HEK293 (cell line): ENCODE results near the gene CAPN15.

Source experiments
- KLF16 ChIP-seq: fragments of 450-650 bp; formaldehyde crosslinking; IDR thresholded peaks from 2 replicates; pipeline ENCODE4 v1.5.1; 2017; ENCODE audit warnings: missing biosample characterization, missing genetic modification characterization
- OVOL3 ChIP-seq: fragments of 450-650 bp; formaldehyde crosslinking; IDR thresholded peaks from 2 replicates; pipeline ENCODE4 v1.5.1; 2016; ENCODE audit warnings: missing biosample characterization, missing genetic modification characterization
- SALL2 ChIP-seq: fragments of 450-650 bp; formaldehyde crosslinking; IDR thresholded peaks from 2 replicates; pipeline ENCODE4 v1.5.0; 2017; ENCODE audit warnings: missing biosample characterization, mild to moderate bottlenecking, missing genetic modification characterization, borderline replicate concordance
- ZEB2 ChIP-seq: fragments of 450-650 bp; formaldehyde crosslinking; IDR thresholded peaks from 2 replicates; pipeline ENCODE4 v1.5.1; 2016; ENCODE audit warnings: missing biosample characterization, missing genetic modification characterization
- ZFHX2 ChIP-seq: fragments of 450-650 bp; formaldehyde crosslinking; conservative IDR thresholded peaks from 2 replicates; pipeline ENCODE4 v1.5.1; 2016; ENCODE audit warnings: missing biosample characterization, missing genetic modification characterization
- ZNF184 ChIP-seq: fragments of 450-650 bp; IDR thresholded peaks from 2 replicates; pipeline ENCODE4 v1.5.1; 2018; ENCODE audit warnings: missing biosample characterization, mild to moderate bottlenecking, missing genetic modification characterization
- ZNF37A ChIP-seq: fragments of 450-650 bp; IDR thresholded peaks from 2 replicates; pipeline ENCODE4 v1.5.1; 2018; ENCODE audit warnings: missing biosample characterization, missing genetic modification characterization
- ZNF404 ChIP-seq: fragments of 450-650 bp; formaldehyde crosslinking; IDR thresholded peaks from 2 replicates; pipeline ENCODE4 v1.5.1; 2017; ENCODE audit warnings: missing biosample characterization, missing genetic modification characterization
- TF ChIP-seq, protein P1 (sequence below): fragments of 450-650 bp; formaldehyde crosslinking; IDR thresholded peaks from 2 replicates; pipeline ENCODE4 v1.5.1; 2016; ENCODE audit warnings: missing biosample characterization, missing genetic modification characterization
- TF ChIP-seq, protein P2 (sequence below): fragments of 450-650 bp; formaldehyde crosslinking; IDR thresholded peaks from 2 replicates; pipeline ENCODE4 v1.5.1; 2016; ENCODE audit warnings: missing biosample characterization, missing genetic modification characterization
- TF ChIP-seq, protein P3 (sequence below): fragments of 450-650 bp; formaldehyde crosslinking; IDR thresholded peaks from 2 replicates; pipeline ENCODE4 v1.5.1; 2016; ENCODE audit warnings: missing biosample characterization, missing genetic modification characterization
- TF ChIP-seq, protein P4 (sequence below): fragments of 450-650 bp; formaldehyde crosslinking; IDR thresholded peaks from 2 replicates; pipeline ENCODE4 v1.5.1; 2016; ENCODE audit warnings: missing biosample characterization, missing genetic modification characterization

DNA sequence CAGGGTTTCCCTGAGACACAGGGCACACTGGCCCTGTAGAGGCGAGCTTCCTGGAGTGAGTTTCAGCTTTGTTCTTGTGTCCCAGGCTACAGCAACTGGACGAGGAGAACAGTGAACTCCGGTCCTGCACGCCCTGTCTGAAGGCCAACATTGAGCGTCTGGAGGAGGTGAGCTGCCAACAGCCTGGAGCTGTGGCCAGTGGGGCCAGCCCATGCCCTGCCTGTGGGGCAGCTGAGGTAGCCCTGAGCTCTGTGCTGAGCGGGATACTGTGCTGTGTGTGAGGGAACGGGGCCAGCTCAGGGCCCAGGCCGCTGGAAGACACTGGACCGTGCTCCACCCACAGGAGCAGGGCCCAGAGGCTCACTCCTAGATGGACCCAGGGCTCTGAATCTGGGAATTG lies 8.7 kb upstream of the CAPN15 start:
- TF ChIP-seq ZNF37A (tag by site-specific recombination) (no peak), SALL2 (tag by site-specific recombination) (no peak), ZNF404 (tag by site-specific recombination) (no peak), KLF16 (no peak), ZNF184 (tag by site-specific recombination) (no peak), OVOL3 (no peak), ZEB2 (tag by site-specific recombination) (no peak), ZFHX2 (tag by site-specific recombination) (no peak)
- TF ChIP-seq, protein P1, sequence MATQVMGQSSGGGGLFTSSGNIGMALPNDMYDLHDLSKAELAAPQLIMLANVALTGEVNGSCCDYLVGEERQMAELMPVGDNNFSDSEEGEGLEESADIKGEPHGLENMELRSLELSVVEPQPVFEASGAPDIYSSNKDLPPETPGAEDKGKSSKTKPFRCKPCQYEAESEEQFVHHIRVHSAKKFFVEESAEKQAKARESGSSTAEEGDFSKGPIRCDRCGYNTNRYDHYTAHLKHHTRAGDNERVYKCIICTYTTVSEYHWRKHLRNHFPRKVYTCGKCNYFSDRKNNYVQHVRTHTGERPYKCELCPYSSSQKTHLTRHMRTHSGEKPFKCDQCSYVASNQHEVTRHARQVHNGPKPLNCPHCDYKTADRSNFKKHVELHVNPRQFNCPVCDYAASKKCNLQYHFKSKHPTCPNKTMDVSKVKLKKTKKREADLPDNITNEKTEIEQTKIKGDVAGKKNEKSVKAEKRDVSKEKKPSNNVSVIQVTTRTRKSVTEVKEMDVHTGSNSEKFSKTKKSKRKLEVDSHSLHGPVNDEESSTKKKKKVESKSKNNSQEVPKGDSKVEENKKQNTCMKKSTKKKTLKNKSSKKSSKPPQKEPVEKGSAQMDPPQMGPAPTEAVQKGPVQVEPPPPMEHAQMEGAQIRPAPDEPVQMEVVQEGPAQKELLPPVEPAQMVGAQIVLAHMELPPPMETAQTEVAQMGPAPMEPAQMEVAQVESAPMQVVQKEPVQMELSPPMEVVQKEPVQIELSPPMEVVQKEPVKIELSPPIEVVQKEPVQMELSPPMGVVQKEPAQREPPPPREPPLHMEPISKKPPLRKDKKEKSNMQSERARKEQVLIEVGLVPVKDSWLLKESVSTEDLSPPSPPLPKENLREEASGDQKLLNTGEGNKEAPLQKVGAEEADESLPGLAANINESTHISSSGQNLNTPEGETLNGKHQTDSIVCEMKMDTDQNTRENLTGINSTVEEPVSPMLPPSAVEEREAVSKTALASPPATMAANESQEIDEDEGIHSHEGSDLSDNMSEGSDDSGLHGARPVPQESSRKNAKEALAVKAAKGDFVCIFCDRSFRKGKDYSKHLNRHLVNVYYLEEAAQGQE (tag by site-specific recombination): no peak
- TF ChIP-seq, protein P2, sequence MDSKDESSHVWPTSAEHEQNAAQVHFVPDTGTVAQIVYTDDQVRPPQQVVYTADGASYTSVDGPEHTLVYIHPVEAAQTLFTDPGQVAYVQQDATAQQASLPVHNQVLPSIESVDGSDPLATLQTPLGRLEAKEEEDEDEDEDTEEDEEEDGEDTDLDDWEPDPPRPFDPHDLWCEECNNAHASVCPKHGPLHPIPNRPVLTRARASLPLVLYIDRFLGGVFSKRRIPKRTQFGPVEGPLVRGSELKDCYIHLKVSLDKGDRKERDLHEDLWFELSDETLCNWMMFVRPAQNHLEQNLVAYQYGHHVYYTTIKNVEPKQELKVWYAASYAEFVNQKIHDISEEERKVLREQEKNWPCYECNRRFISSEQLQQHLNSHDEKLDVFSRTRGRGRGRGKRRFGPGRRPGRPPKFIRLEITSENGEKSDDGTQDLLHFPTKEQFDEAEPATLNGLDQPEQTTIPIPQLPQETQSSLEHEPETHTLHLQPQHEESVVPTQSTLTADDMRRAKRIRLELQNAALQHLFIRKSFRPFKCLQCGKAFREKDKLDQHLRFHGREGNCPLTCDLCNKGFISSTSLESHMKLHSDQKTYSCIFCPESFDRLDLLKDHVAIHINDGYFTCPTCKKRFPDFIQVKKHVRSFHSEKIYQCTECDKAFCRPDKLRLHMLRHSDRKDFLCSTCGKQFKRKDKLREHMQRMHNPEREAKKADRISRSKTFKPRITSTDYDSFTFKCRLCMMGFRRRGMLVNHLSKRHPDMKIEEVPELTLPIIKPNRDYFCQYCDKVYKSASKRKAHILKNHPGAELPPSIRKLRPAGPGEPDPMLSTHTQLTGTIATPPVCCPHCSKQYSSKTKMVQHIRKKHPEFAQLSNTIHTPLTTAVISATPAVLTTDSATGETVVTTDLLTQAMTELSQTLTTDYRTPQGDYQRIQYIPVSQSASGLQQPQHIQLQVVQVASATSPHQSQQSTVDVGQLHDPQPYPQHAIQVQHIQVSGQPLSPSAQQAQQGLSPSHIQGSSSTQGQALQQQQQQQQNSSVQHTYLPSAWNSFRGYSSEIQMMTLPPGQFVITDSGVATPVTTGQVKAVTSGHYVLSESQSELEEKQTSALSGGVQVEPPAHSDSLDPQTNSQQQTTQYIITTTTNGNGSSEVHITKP: no peak
- TF ChIP-seq, protein P3, sequence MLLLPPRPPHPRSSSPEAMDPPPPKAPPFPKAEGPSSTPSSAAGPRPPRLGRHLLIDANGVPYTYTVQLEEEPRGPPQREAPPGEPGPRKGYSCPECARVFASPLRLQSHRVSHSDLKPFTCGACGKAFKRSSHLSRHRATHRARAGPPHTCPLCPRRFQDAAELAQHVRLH (tag by site-specific recombination): no peak
- TF ChIP-seq, protein P4, sequence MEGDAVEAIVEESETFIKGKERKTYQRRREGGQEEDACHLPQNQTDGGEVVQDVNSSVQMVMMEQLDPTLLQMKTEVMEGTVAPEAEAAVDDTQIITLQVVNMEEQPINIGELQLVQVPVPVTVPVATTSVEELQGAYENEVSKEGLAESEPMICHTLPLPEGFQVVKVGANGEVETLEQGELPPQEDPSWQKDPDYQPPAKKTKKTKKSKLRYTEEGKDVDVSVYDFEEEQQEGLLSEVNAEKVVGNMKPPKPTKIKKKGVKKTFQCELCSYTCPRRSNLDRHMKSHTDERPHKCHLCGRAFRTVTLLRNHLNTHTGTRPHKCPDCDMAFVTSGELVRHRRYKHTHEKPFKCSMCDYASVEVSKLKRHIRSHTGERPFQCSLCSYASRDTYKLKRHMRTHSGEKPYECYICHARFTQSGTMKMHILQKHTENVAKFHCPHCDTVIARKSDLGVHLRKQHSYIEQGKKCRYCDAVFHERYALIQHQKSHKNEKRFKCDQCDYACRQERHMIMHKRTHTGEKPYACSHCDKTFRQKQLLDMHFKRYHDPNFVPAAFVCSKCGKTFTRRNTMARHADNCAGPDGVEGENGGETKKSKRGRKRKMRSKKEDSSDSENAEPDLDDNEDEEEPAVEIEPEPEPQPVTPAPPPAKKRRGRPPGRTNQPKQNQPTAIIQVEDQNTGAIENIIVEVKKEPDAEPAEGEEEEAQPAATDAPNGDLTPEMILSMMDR (tag by site-specific recombination): no peak
